Ovary (tissue), 9 donors: ENCODE measurements around the gene FN3K. TPM values are rescaled to one million over a fixed set of nuclear protein-coding genes. Genes with fewer than 3 reads are reported as not detected.

Experiments
- DNase-seq, 5 donors: peaks; one replicate each; pipeline ENCODE4 v3.0.0-alpha.2; 2019 to 2020
- H3K27ac ChIP-seq, 2 donors: fragments of 200-600 bp; one replicate each; pipeline versions ENCODE4 v1.5.1 to v1.8.0; 2019 to 2022
- H3K27me3 ChIP-seq: fragments of 200-600 bp; one replicate; pipeline ENCODE4 v1.8.0; 2022
- H3K36me3 ChIP-seq: fragments of 200-600 bp; sonication (generic); one replicate; pipeline ENCODE4 v1.5.1; 2019
- H3K4me1 ChIP-seq: one replicate; pipeline ENCODE4 v1.8.1; 2013; ENCODE audit warnings: mild to moderate bottlenecking, moderate library complexity; ENCODE audit not compliant: insufficient read depth
- H3K4me3 ChIP-seq: fragments of 200-600 bp; sonication (generic); one replicate; pipeline ENCODE4 v1.5.1; 2017
- H3K9me3 ChIP-seq, 2 donors: fragments of 200-600 bp in 1 of 2; sonication (generic) in 1 of 2; one replicate each; pipeline versions ENCODE4 v1.5.1 to v1.8.1; 2013 to 2019; ENCODE audit warnings: mild to moderate bottlenecking in 1 of 2, moderate library complexity in 1 of 2
- EP300 ChIP-seq: sonication (generic); formaldehyde crosslinking; IDR thresholded peaks from one replicate; pipeline ENCODE4 v1.6.1; 2017; ENCODE audit warnings: antibody characterized with exemption
- POLR2A ChIP-seq: fragments of 450-650 bp; IDR thresholded peaks from one replicate; pipeline ENCODE4 v1.6.1; 2017; ENCODE audit warnings: antibody characterized with exemption, mild to moderate bottlenecking, moderate library complexity
- WGBS, 3 donors: extraction: QIAGEN DNeasy Blood & Tissue Kit in 1 of 3; methylation state at CpG; one replicate each; pipeline versions ENCODE4 v1.1.5 to v1.1.7; 2013 to 2017; 5-methylcytosine and 5-hydroxymethylcytosine counted together
- intact Hi-C, 4 donors: fragments of 100-400 bp; cut with DNase I; formaldehyde crosslinking; loops; one replicate each; pipeline versions ENCODE4 v1.11.0 to v1.15.1; 2022 to 2023
- polyA plus RNA-seq, 2 donors: library from polyadenylated mRNA; stranded (reverse); fragments of 200-250 nt in 1 of 2; fragments of 350-450 nt in 1 of 2; fragmentation: Illumina TruSeq in 1 of 2; extraction: RNeasy Lipid Tissue Mini Kit (QIAGEN cat#74804) in 1 of 2; gene quantifications; one replicate each; pipeline ENCODE4 v1.2.3, GENCODE V29; 2013 to 2014
- total RNA-seq, 7 donors: library from RNA; depleted of rRNA in 2 of 7; stranded (reverse); fragments of >200 nt in 2 of 7; fragmentation: NEBNext Ultra II Directional in 3 of 7; extraction: Animal tissue kit (Norgen Biotek cat#: 25700) in 3 of 7; gene quantifications; one replicate each; pipeline versions ENCODE4 v1.1.0 to v1.2.4, GENCODE V29; 2016 to 2023
- TF ChIP-seq, protein P1 (sequence below), 3 donors: fragments of 450-650 bp in 2 of 3; fragments of 200-600 bp in 1 of 3; IDR thresholded peaks; one replicate each; pipeline versions ENCODE4 v1.5.1 to v1.8.0; 2016 to 2022; ENCODE audit warnings: antibody characterized with exemption in 3 of 3, mild to moderate bottlenecking in 1 of 3
- donor health status: DM: no; HTN: no; CAD: no; lungs with moderate emphysema.
- donor health status: DM: no; HTN: no; CAD: no.
- donor health status: Bipolar disorder and iron deficiency.
- donor health status: DM: yes; HTN: yes; CAD: no.
- donor health status: DM: no; HTN: no; CAD: no.
- donor health status: DM: yes; HTN: yes; CAD: no.

FN3K gene
- total and polyA plus RNA-seq, 9 donors: 12.0 to 106 (median 30.1) TPM

GRCh38 chr17:82687871-82688270 is 47.5 kb upstream of the FN3K start:
- Histone ChIP-seq H3K27ac (no peak overlapping the region), H3K36me3 (no peaks in the 10 kb centered on the region), H3K4me3 (no peak overlapping the region), H3K9me3 (no peaks in the 10 kb centered on the region), H3K27me3 (no peaks in the 10 kb centered on the region), H3K4me1 (peaks cover 1% of the 10 kb centered on the region)
- WGBS, 3 donors: 88 to 95% (median 93%) methylated on average over 9 of the region's 9 CpGs
- DNase-seq: no peak
- no peak for TF ChIP-seq EP300
- TF ChIP-seq, protein P1, sequence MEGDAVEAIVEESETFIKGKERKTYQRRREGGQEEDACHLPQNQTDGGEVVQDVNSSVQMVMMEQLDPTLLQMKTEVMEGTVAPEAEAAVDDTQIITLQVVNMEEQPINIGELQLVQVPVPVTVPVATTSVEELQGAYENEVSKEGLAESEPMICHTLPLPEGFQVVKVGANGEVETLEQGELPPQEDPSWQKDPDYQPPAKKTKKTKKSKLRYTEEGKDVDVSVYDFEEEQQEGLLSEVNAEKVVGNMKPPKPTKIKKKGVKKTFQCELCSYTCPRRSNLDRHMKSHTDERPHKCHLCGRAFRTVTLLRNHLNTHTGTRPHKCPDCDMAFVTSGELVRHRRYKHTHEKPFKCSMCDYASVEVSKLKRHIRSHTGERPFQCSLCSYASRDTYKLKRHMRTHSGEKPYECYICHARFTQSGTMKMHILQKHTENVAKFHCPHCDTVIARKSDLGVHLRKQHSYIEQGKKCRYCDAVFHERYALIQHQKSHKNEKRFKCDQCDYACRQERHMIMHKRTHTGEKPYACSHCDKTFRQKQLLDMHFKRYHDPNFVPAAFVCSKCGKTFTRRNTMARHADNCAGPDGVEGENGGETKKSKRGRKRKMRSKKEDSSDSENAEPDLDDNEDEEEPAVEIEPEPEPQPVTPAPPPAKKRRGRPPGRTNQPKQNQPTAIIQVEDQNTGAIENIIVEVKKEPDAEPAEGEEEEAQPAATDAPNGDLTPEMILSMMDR (IDR thresholded peaks at IDR 0.05): no peak
- TF ChIP-seq POLR2A: no peak
- intact Hi-C loops: no loop called here

DNA sequence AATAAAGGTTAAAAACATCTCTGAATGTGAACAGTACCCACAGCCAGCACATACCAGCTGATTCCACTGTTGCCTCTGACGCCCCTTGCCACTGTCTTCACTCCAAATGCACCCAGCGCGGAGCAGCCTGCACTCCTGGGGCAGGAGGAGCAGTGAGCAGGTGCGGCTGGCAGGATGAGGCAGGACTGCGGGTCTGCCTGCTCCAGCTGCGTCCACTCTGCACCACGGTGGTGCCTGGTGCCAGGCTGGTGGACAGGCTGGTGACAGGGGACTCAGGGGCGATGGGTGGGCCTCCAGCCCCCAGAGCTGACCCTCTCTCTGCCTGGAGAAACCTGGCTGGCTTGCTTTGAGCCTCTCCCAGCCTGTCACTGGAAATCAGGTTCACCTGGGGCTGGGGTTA is 46.3 kb upstream of the FN3K start:
- TF ChIP-seq POLR2A (no peak), EP300 (no peak)
- TF ChIP-seq, protein P1 (IDR thresholded peaks at IDR 0.05): no peak
- Histone ChIP-seq H3K4me3 (no peak overlapping the region), H3K9me3 (no peaks in the 10 kb centered on the region), H3K27ac (no peak overlapping the region), H3K36me3 (no peaks in the 10 kb centered on the region), H3K4me1 (peaks cover 1% of the 10 kb centered on the region), H3K27me3 (no peaks in the 10 kb centered on the region)
- DNase-seq: no peak
- WGBS, 3 donors: 89 to 91% (median 90%) methylated on average over 8 of the region's 8 CpGs
- intact Hi-C loops: no loop called here

DNA sequence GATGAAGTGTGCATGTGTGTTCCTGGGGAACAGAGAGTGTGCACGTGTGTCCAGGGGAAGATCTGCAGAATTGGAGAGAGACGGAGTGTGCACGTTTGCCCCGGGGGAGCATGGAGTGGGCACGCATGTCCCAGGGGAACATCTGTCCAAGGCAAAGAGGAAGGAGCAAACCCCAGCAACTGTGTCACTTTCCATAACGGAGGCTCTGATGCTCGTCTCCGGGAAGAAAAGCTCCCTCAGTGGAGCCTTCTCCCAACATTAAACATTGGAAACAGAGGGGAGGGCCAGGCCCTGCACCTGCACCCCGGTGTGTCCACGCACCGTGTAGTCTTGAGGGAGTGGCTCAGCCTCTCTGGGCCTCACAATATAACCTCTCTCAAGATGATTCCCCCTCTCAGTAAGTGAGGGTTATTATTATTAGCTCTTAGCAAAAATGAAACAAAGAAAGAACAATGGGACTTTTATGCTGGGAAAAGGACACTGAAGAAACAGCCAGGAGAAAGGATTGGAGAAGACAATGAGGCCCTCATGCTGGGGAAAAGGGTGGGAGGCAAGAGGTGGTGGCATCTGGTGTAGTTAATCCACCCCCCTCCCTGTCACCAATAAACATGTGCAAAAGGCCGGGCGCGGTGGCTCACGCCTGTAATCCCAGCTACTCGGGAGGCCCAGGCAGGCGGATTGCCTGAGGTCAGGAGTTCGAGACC is 44.5 kb upstream of the FN3K start:
- TF ChIP-seq POLR2A: no peak
- TF ChIP-seq, protein P1 (IDR thresholded peaks at IDR 0.05): no peak
- no peak for TF ChIP-seq EP300
- DNase-seq: no peak
- Histone ChIP-seq H3K9me3 (no peaks in the 10 kb centered on the region), H3K4me3 (no peak overlapping the region), H3K36me3 (no peaks in the 10 kb centered on the region), H3K4me1 (no peaks in the 10 kb centered on the region), H3K27ac (no peak overlapping the region), H3K27me3 (no peaks in the 10 kb centered on the region)
- intact Hi-C loops: no loop called here
- 85 to 90% (median 86%) methylated on average over 18 of the region's 18 CpGs for WGBS, 3 donors

GRCh38 chr17:82691714-82692113 is 43.7 kb upstream of the FN3K start:
- 88 to 91% (median 89%) methylated on average over 11 to 14 of the region's 17 CpGs for WGBS, 3 donors
- H3K36me3 ChIP-seq: no peaks in the 10 kb centered on the region
- H3K27ac ChIP-seq: no peak overlapping the region
- peaks cover 1% of the 10 kb centered on the region for H3K4me1 ChIP-seq
- TF ChIP-seq POLR2A (no peak), EP300 (no peak)
- TF ChIP-seq, protein P1 (IDR thresholded peaks at IDR 0.05): no peak
- no peaks in the 10 kb centered on the region for H3K27me3 ChIP-seq
- no peak overlapping the region for H3K4me3 ChIP-seq
- no peaks in the 10 kb centered on the region for H3K9me3 ChIP-seq
- intact Hi-C loops: no loop called here
- no peak for DNase-seq
